Measurements from ENCODE around the gene XIRP1. TPM values are rescaled to one million over a fixed set of nuclear protein-coding genes. Genes with fewer than 3 reads are reported as not detected.

XIRP1 gene
- total RNA-seq (under 1 TPM in 2 of 7 donors, not detected in 5; 0.10 to 0.11 TPM), polyA plus RNA-seq (under 1 TPM; 0.04 to 0.13 TPM)
- long read RNA-seq, donor 1: 0 reads
- long read RNA-seq, donor 2: 0 reads
- long read RNA-seq, donor 3: 0 reads

- TF ChIP-seq EP300 (IDR thresholded peaks at IDR 0.05): no peak
- TF ChIP-seq CTCF (IDR thresholded peaks at IDR 0.05): no peak
- TF ChIP-seq POLR2A (IDR thresholded peaks at IDR 0.05): no peak
- Histone ChIP-seq H3K27ac (no peak within 1 kb of the TSS), H3K4me3 (no peak within 1 kb of the TSS), H3K4me1 (ENCODE audit: insufficient read depth) (no peaks in the 10 kb centered on the region), H3K27me3 (no peaks in the 10 kb centered on the region), H3K36me3 (no peaks in the 10 kb centered on the region), H3K9me3 (no peaks in the 10 kb centered on the region)
- DNase-seq: no peak
- intact Hi-C loops (cut with DNase I): loop anchor here in 2 of 4 donors (5.0 kb wide), 1 partner anchor 90 kb away; the partner anchor contains the start of gene CX3CR1 (in 2 of the 2)
- WGBS, 3 donors: 52 to 67% (median 65%) methylated on average over 9 of the region's 9 CpGs
Observed at GRCh38 chr3:39192490-39193092, at the start of gene XIRP1. Gene XIRP1 (minus strand): TSS chr3:39192595. CDS start chr3:39189445, 3,150 bp downstream.

- no peaks in the 10 kb centered on the region for H3K36me3 ChIP-seq
- H3K4me3 ChIP-seq: no peak overlapping the region
- no peaks in the 10 kb centered on the region for H3K27me3 ChIP-seq
- H3K4me1 ChIP-seq (ENCODE audit: insufficient read depth): no peaks in the 10 kb centered on the region
- H3K27ac ChIP-seq: no peak overlapping the region
- no peak for DNase-seq
- H3K9me3 ChIP-seq: no peaks in the 10 kb centered on the region
- intact Hi-C loops (cut with DNase I): no loop called here
- no peak for TF ChIP-seq POLR2A (IDR thresholded peaks at IDR 0.05)
- no peak for TF ChIP-seq CTCF (IDR thresholded peaks at IDR 0.05)
- no peak for TF ChIP-seq EP300 (IDR thresholded peaks at IDR 0.05)
Observed at GRCh38 chr3:39241561-39241960, 49.2 kb upstream of the XIRP1 start.

GRCh38 chr3:39237027-39237426 is 44.6 kb upstream of the XIRP1 start:
- WGBS, 3 donors: 71 to 83% (median 80%) methylated on average over 6 of the region's 6 CpGs
- H3K9me3 ChIP-seq: no peaks in the 10 kb centered on the region
- intact Hi-C loops (cut with DNase I): no loop called here
- H3K36me3 ChIP-seq: no peaks in the 10 kb centered on the region
- H3K4me3 ChIP-seq: no peak overlapping the region
- no peak for TF ChIP-seq CTCF (IDR thresholded peaks at IDR 0.05)
- TF ChIP-seq EP300 (IDR thresholded peaks at IDR 0.05): no peak
- TF ChIP-seq POLR2A (IDR thresholded peaks at IDR 0.05): no peak
- no peak for DNase-seq
- H3K27ac ChIP-seq: no peak overlapping the region
- H3K4me1 ChIP-seq (ENCODE audit: insufficient read depth): no peaks in the 10 kb centered on the region
- H3K27me3 ChIP-seq: no peaks in the 10 kb centered on the region

- Histone ChIP-seq H3K36me3 (no peaks in the 10 kb centered on the region), H3K4me3 (no peak overlapping the region), H3K27me3 (no peaks in the 10 kb centered on the region), H3K4me1 (ENCODE audit: insufficient read depth) (no peaks in the 10 kb centered on the region), H3K27ac (no peak overlapping the region), H3K9me3 (no peaks in the 10 kb centered on the region)
- WGBS, 3 donors: 43 to 53% (median 47%) methylated on average over 2 of the region's 2 CpGs
- TF ChIP-seq CTCF (IDR thresholded peaks at IDR 0.05) (no peak), POLR2A (IDR thresholded peaks at IDR 0.05) (no peak), EP300 (IDR thresholded peaks at IDR 0.05) (no peak)
- intact Hi-C loops (cut with DNase I): no loop called here
- DNase-seq: no peak
Observed at GRCh38 chr3:39234651-39235050, 42.3 kb upstream of the XIRP1 start.

Data from ovary (tissue), 10 donors.